IMR-90 (cell line): ENCODE results near the gene MBTPS1. TPM values are rescaled to one million over a fixed set of nuclear protein-coding genes. Genes with fewer than 3 reads are reported as not detected.

Experiments used
- ATAC-seq: fragments of 200-7000 bp; cut with Tn5 transposase; 2 replicates; pipeline ENCODE4 v1.9.1; 2020; ENCODE audit warnings: low read depth, mild to moderate bottlenecking, moderate library complexity
- BruUV-seq: library from RNA; stranded (reverse); fragments of 400-500 nt; replicated peaks from 2 replicates; lab custom pipeline; 2021; lab: Mats Ljungman, UMichigan
- CTCF ChIA-PET: fragments of 300-600 bp; formaldehyde crosslinking; extraction: SDS; loops from one replicate; lab custom pipeline; 2021; ENCODE audit warnings: antibody characterized with exemption; lab: Yijun Ruan, JAX
- POLR2A ChIA-PET: fragments of 300-600 bp; sonication (Branson Sonifier 250); formaldehyde crosslinking; loops from one replicate; lab custom pipeline; 2022; ENCODE audit warnings: antibody characterized with exemption; ENCODE audit not compliant: unreplicated experiment; lab: Charles Lee
- DNase-seq: peaks from one replicate; pipeline ENCODE4 v3.0.0; 2013
- H2AFZ ChIP-seq: replicated peaks from 2 replicates; pipeline ENCODE3; 2013; ENCODE audit warnings: low read length, mild to moderate bottlenecking; ENCODE audit not compliant: poor library complexity
- H2AK5ac ChIP-seq: 2 replicates; pipeline ENCODE4 v1.6.1; 2013; ENCODE audit warnings: low read depth, low read length, inconsistent platforms
- H2AK9ac ChIP-seq: replicated peaks from 2 replicates; pipeline ENCODE3; 2013; ENCODE audit warnings: mild to moderate bottlenecking, low read depth, low read length, moderate library complexity; ENCODE audit not compliant: poor library complexity
- H2BK120ac ChIP-seq: 2 replicates; pipeline ENCODE4 v1.6.1; 2013; ENCODE audit warnings: low read depth, low read length, inconsistent platforms
- H2BK15ac ChIP-seq: 3 replicates; pipeline ENCODE4 v1.6.1; 2013; ENCODE audit warnings: low read depth, low read length, inconsistent platforms
- H2BK20ac ChIP-seq: 2 replicates; pipeline ENCODE4 v1.6.1; 2013; ENCODE audit warnings: low read depth, mild to moderate bottlenecking, inconsistent platforms, low read length, moderate library complexity
- H2BK5ac ChIP-seq: 2 replicates; pipeline ENCODE4 v1.6.1; 2013; ENCODE audit warnings: mild to moderate bottlenecking, low read depth, low read length, inconsistent platforms; ENCODE audit not compliant: poor library complexity, severe bottlenecking
- H3K14ac ChIP-seq: replicated peaks from 2 replicates; pipeline ENCODE4 v1.6.1; 2013; ENCODE audit warnings: low read depth, low read length, inconsistent platforms
- H3K18ac ChIP-seq: 2 replicates; pipeline ENCODE4 v1.6.1; 2013; ENCODE audit warnings: low read depth, low read length, control low read depth
- H3K23ac ChIP-seq: 2 replicates; pipeline ENCODE4 v1.6.1; 2013; ENCODE audit warnings: low read depth, low read length, inconsistent platforms
- H3K27ac ChIP-seq: 2 replicates; pipeline ENCODE4 v1.5.1; 2013; ENCODE audit warnings: mild to moderate bottlenecking, control low read depth, low read length; ENCODE audit not compliant: insufficient read depth
- H3K27me3 ChIP-seq: 2 replicates; pipeline ENCODE4 v1.6.1; 2013; ENCODE audit warnings: low read length; ENCODE audit not compliant: control insufficient read depth, insufficient read depth
- H3K36me3 ChIP-seq: 2 replicates; pipeline ENCODE4 v1.6.1; 2013; ENCODE audit warnings: low read length, mixed read lengths; ENCODE audit not compliant: control insufficient read depth, insufficient read depth
- H3K4ac ChIP-seq: 2 replicates; pipeline ENCODE4 v1.6.1; 2013; ENCODE audit warnings: low read depth, low read length, inconsistent platforms
- H3K4me1 ChIP-seq: 2 replicates; pipeline ENCODE4 v1.6.1; 2013; ENCODE audit warnings: low read length, mixed read lengths; ENCODE audit not compliant: control insufficient read depth, insufficient read depth
- H3K4me2 ChIP-seq: 2 replicates; pipeline ENCODE4 v1.6.1; 2013; ENCODE audit warnings: low read depth, mild to moderate bottlenecking, control low read depth, low read length, moderate library complexity
- H3K4me3 ChIP-seq: 2 replicates; pipeline ENCODE4 v1.5.1; 2013; ENCODE audit warnings: low read depth, mild to moderate bottlenecking, control low read depth, low read length, moderate library complexity; ENCODE audit not compliant: insufficient read depth
- H3K56ac ChIP-seq: 2 replicates; pipeline ENCODE4 v1.6.1; 2013; ENCODE audit warnings: low read length, inconsistent platforms; ENCODE audit not compliant: insufficient read depth; ENCODE audit errors: extremely low read depth
- H3K79me1 ChIP-seq, 2 experiments: 2 replicates each; pipeline ENCODE4 v1.6.1; 2013; ENCODE audit warnings: low read length in 2 of 2, inconsistent platforms in 1 of 2, low read depth in 1 of 2
- H3K9ac ChIP-seq: 2 replicates; pipeline ENCODE4 v1.6.1; 2013; ENCODE audit warnings: low read depth, low read length, control low read depth
- H3K9me1 ChIP-seq: 2 replicates; pipeline ENCODE4 v1.6.1; 2013; ENCODE audit warnings: low read length, inconsistent platforms; ENCODE audit not compliant: insufficient read depth
- H3K9me3 ChIP-seq: 2 replicates; pipeline ENCODE4 v1.6.1; 2013; ENCODE audit warnings: low read length; ENCODE audit not compliant: control insufficient read depth, insufficient read depth
- H4K20me1 ChIP-seq: 2 replicates; pipeline ENCODE4 v1.6.1; 2013; ENCODE audit warnings: low read length, inconsistent platforms; ENCODE audit not compliant: insufficient read depth
- H4K5ac ChIP-seq: 2 replicates; pipeline ENCODE4 v1.6.1; 2013; ENCODE audit warnings: mild to moderate bottlenecking, low read depth, low read length, control low read depth
- H4K8ac ChIP-seq, 2 experiments: 2 replicates each; pipeline ENCODE4 v1.6.1; 2013; ENCODE audit warnings: low read depth in 2 of 2, low read length in 2 of 2, control low read depth in 1 of 2, inconsistent platforms in 1 of 2
- H4K91ac ChIP-seq: 2 replicates; pipeline ENCODE4 v1.6.1; 2013; ENCODE audit warnings: low read depth, low read length, inconsistent platforms; ENCODE audit not compliant: insufficient read depth
- CHD1 ChIP-seq: IDR thresholded peaks from 2 replicates; pipeline ENCODE4 v1.6.1; 2012; ENCODE audit warnings: low read depth, low read length, improper control_type of control experiment
- MAZ ChIP-seq: IDR thresholded peaks from 2 replicates; pipeline ENCODE4 v1.6.1; 2012; ENCODE audit warnings: low read depth, mild to moderate bottlenecking, low read length, improper control_type of control experiment, moderate library complexity, borderline replicate concordance
- NFE2L2 ChIP-seq: fragments of 150-350 bp; IDR thresholded peaks from 2 replicates; pipeline ENCODE4 v1.6.1; 2016; ENCODE audit warnings: low read depth, mild to moderate bottlenecking, low read length
- POLR2A ChIP-seq: IDR thresholded peaks from 2 replicates; pipeline ENCODE4 v1.6.1; 2012; ENCODE audit warnings: mild to moderate bottlenecking, low read depth, low read length
- RAD21 ChIP-seq: IDR thresholded peaks from 2 replicates; pipeline ENCODE4 v1.6.1; 2012; ENCODE audit warnings: low read length, improper control_type of control experiment
- RFX5 ChIP-seq: IDR thresholded peaks from 2 replicates; pipeline ENCODE4 v1.8.0; 2012; ENCODE audit warnings: low read depth, mild to moderate bottlenecking, low read length, moderate library complexity
- WGBS, 2 experiments: methylation state at CpG; one replicate each; pipeline versions ENCODE4 v1.1.5 to v1.1.7; 2013; ENCODE audit warnings: missing lambda C conversion rate in 2 of 2; ENCODE audit not compliant: insufficient read length in 1 of 2; ENCODE audit errors: extremely low coverage in 2 of 2; 5-methylcytosine and 5-hydroxymethylcytosine counted together
- dilution Hi-C: fragments of 300-500 bp; cut with HindIII; formaldehyde crosslinking; loops from one replicate; pipeline ENCODE4 v1.14.3; 2018; ENCODE audit warnings: low sequenced_read_pairs; ENCODE audit not compliant: unreplicated experiment
- in situ Hi-C: fragments of 300-500 bp; cut with MboI; formaldehyde crosslinking; loops from 3 replicates; pipeline ENCODE4 v1.14.3; 2019; ENCODE audit warnings: low sequenced_read_pairs, inconsistent platforms, mixed read lengths
- intact Hi-C: fragments of 100-400 bp; cut with micrococcal nuclease; formaldehyde crosslinking; loops from 2 replicates; pipeline ENCODE4 v1.10.0; 2022
- polyA plus RNA-seq, 3 experiments: library from polyadenylated mRNA; depleted of rRNA; stranded (reverse); fragments of >200 nt; gene quantifications; 2 replicates each; pipeline ENCODE4 v1.2.3, GENCODE V29; 2012; ENCODE audit warnings: low replicate concordance in 1 of 3
- total RNA-seq: library from RNA; depleted of rRNA; stranded (reverse); fragments of >200 nt; gene quantifications from 2 replicates; pipeline ENCODE4 v1.2.3, GENCODE V29; 2012
- TF ChIP-seq, protein P1 (sequence below): fragments of 150-350 bp; IDR thresholded peaks from 2 replicates; pipeline ENCODE4 v1.6.1; 2016; ENCODE audit warnings: low read depth, mild to moderate bottlenecking, low read length, moderate library complexity, borderline replicate concordance

The MBTPS1 gene
- total and polyA plus RNA-seq, 2 of the 4 experiments (the other 2 are of a cell fraction) = 59.0 to 70.4 TPM

DNA sequence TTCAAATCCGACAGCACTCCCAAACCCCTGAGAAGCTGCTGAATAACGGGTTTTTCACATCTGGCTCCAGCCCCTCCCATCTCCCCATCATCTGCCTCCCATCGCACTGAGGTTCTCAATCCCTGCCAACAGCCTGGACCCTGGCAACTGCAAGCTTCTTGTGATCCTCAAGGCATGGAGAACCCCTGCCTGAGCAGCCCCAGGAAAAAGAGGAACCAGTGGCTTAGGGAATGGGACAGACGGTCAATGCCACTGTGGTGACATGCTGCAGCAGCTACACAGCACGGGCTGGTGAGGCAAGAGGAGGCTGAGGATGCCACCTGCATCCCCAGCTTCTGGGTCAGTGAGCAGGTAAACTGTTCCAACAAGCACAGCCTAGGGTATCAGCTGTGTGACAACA lies 3.3 kb upstream of the MBTPS1 start:
- H3K23ac ChIP-seq = no peak overlapping the region
- H3K4ac ChIP-seq = no peak overlapping the region
- ChIA-PET POLR2A (no interaction called here), CTCF (interaction anchor here (0.5 kb wide), 1 partner anchor 20 kb away, joined by 8 read pairs; no protein-coding TSS in a partner anchor)
- no peaks in the 10 kb centered on the region for H4K20me1 ChIP-seq
- in situ Hi-C loops (no loop called here), intact Hi-C loops (no loop called here), dilution Hi-C loops (no loop called here)
- H2AFZ ChIP-seq = no peak overlapping the region
- ATAC-seq (no peak), DNase-seq (no peak)
- no TSS peak for BruUV-seq
- no peak overlapping the region for H3K27ac ChIP-seq
- no peak overlapping the region for H2BK120ac ChIP-seq
- no peak for TF ChIP-seq NFE2L2
- no peak for TF ChIP-seq POLR2A
- no peak for TF ChIP-seq RAD21
- TF ChIP-seq, protein P1, sequence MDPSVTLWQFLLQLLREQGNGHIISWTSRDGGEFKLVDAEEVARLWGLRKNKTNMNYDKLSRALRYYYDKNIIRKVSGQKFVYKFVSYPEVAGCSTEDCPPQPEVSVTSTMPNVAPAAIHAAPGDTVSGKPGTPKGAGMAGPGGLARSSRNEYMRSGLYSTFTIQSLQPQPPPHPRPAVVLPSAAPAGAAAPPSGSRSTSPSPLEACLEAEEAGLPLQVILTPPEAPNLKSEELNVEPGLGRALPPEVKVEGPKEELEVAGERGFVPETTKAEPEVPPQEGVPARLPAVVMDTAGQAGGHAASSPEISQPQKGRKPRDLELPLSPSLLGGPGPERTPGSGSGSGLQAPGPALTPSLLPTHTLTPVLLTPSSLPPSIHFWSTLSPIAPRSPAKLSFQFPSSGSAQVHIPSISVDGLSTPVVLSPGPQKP = no peak
- TF ChIP-seq CHD1 = no peak
- no peak for TF ChIP-seq MAZ
- no peak for TF ChIP-seq RFX5
- no peak overlapping the region for H2AK5ac ChIP-seq
- H3K79me1 ChIP-seq = peaks cover 5 to 21% of the 10 kb centered on the region in 2 experiments; a peak in 3 of 4 replicates
- H3K4me1 ChIP-seq = no peaks in the 10 kb centered on the region
- no peaks in the 10 kb centered on the region; the same call in 1 of the 2 replicates for H3K9me1 ChIP-seq
- no peaks in the 10 kb centered on the region for H3K27me3 ChIP-seq
- no peak overlapping the region for H2AK9ac ChIP-seq
- H3K56ac ChIP-seq = no peak overlapping the region
- H3K4me2 ChIP-seq = no peak overlapping the region
- H2BK5ac ChIP-seq = no peak overlapping the region
- no peak overlapping the region for H4K91ac ChIP-seq
- no peak overlapping the region for H2BK15ac ChIP-seq
- no peak overlapping the region for H3K9ac ChIP-seq
- no peak overlapping the region for H3K4me3 ChIP-seq
- WGBS, 2 experiments = 80% methylated on average over 3 of the region's 5 CpGs; no CpG with 5 or more reads in 1 of the 2 experiments
- H4K8ac ChIP-seq = no peak overlapping the region
- H3K18ac ChIP-seq = no peak overlapping the region
- H3K14ac ChIP-seq = no peak overlapping the region
- H3K9me3 ChIP-seq = no peaks in the 10 kb centered on the region
- no peak overlapping the region for H2BK20ac ChIP-seq
- no peak overlapping the region for H4K5ac ChIP-seq
- H3K36me3 ChIP-seq = peaks cover 8% of the 10 kb centered on the region
